Ishikawa (cell line): Measurements from ENCODE around the gene PCBD2.

Experiments
- EP300 ChIP-seq: IDR thresholded peaks from 2 replicates; pipeline ENCODE4 v1.6.1; 2012; ENCODE audit warnings: borderline replicate concordance
- REST ChIP-seq: IDR thresholded peaks from 2 replicates; pipeline ENCODE4 v1.6.1; 2012; ENCODE audit warnings: low read depth, mild to moderate bottlenecking
- TCF12 ChIP-seq: IDR thresholded peaks from 2 replicates; pipeline ENCODE4 v1.6.1; 2012; ENCODE audit warnings: low read depth
- TEAD4 ChIP-seq: IDR thresholded peaks from 2 replicates; pipeline ENCODE4 v1.6.1; 2012
- YY1 ChIP-seq: IDR thresholded peaks from 2 replicates; pipeline ENCODE4 v1.6.1; 2012; ENCODE audit warnings: low read depth

- no peak for TF ChIP-seq YY1
- no peak for TF ChIP-seq TEAD4
- no peak for TF ChIP-seq EP300
- no peak for TF ChIP-seq REST
- no peak for TF ChIP-seq TCF12
Observed at GRCh38 chr5:135008556-135008955, 103.6 kb downstream of the PCBD2 start.
